GM21723 (cell line): ENCODE measurements around the gene TTC28.

Experiments
- ATAC-seq: cut with Tn5 transposase; IDR thresholded peaks from one replicate; pipeline ENCODE4 v1.9.1; 2021; ENCODE audit warnings: mild to moderate bottlenecking, moderate library complexity; ENCODE audit not compliant: unreplicated experiment

TTC28 gene

DNA sequence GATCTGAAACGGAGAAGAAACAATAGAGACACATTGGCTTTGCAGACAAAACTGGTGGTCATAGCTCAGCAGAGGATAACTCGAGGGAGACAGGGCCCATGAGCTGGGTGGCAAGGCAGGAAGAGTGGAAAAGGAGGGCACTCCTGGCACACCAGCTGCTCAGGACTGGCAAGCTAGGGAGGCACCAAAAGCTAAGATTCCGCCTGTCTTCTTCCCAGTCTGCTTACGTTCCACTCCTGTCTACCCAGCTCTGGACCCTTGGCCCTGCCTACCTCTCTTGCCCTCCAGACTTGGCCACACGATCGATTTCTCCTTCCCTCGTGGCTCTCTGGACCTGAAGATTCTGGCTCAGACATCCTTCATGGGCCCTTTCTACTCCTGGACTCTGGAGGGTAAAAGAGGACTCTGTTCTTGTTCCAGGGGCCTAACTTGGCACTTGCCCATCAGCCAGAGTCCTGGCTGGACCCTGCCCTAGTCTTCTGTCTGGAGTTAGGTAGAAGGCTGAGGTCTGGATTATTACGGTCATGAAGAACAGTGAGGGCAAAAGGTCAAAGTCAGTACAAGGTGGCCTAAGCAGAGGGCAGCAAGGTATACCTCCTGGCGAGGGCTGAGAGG lies 645.4 kb downstream of the TTC28 start:
- no peak for ATAC-seq

DNA sequence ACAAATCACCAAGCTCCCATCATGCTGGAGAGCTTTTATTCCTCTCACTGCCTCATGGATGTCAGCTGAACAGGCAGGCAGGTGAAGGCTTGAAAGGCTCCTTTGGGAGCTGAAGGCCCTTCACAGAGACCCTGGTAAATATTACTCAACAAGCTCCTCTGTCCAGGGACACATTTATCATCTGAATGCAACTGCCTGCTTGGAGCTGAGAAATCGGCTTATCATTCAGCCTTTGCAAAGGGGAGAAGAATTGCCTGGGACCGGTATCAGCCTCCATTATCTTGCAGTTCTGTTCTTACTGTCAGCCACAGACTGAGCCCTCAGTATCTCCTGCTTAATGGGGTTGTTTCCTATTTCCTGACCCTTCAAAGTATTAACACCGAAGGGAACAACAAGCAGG lies 646.8 kb downstream of the TTC28 start:
- no peak for ATAC-seq

DNA sequence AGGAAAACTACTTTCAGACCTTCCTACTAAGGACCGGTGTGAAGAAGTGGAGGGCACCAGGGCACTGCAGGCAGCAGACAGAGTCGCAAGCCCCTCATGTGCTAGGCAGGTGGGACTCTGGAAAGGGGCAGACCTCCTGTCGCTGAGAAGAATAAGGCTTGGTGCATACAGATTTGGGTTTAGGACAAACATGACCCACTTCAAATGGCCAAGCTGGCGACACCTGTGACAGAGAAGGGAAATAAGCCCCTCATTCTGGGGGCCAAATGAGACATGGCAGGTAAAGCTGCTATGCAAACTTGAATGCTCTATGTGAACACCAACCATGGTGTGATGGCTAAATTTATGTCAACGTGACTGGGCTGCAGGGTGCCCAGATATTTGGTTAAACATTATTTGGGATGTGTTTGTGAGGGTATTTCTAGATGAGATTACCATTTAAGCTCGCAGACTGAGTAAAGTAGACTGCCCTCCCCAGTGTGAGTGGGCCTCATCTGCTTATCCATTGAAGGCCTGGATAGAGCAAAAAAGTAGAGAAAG lies 648.2 kb downstream of the TTC28 start:
- no peak for ATAC-seq

DNA sequence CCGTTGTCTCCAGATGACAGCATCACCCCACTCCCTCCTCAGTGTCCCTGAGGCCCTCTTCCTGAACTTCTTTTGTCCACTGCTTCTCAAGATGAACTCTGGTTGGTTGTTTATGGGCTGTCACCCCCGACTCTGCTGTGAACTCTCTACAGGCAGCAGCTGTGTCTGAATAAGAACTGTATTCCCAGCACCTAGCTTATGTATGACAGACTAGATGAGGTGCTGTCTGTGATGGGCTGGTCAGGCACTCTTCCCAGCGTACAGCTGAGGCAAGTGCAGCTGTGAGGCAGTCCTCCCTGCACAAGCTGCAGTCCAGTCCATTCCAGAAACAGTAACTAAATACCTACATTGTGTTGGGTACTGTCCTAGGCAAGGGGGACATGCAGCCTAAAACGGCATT lies 649.2 kb downstream of the TTC28 start:
- no peak for ATAC-seq

DNA sequence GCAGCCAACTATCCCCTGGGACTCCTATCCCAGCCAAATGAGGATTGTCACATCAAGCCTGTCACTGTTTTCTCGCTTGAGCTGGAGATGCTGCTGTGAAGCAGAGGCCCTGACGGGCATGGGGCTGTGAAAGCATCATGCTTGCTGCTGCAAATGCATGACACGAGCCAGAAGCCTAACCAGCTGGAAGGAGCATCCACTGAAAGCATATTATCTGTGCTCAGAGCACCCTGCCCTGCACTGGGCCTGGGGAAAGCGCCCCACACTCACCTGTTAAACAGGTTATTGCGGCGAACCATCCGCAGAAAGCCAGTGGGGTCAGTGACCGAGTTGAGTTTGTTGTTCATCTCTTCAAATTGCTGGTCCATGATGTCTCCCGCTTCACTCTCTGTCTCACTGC lies 649.7 kb downstream of the TTC28 start:
- ATAC-seq, result no peak

DNA sequence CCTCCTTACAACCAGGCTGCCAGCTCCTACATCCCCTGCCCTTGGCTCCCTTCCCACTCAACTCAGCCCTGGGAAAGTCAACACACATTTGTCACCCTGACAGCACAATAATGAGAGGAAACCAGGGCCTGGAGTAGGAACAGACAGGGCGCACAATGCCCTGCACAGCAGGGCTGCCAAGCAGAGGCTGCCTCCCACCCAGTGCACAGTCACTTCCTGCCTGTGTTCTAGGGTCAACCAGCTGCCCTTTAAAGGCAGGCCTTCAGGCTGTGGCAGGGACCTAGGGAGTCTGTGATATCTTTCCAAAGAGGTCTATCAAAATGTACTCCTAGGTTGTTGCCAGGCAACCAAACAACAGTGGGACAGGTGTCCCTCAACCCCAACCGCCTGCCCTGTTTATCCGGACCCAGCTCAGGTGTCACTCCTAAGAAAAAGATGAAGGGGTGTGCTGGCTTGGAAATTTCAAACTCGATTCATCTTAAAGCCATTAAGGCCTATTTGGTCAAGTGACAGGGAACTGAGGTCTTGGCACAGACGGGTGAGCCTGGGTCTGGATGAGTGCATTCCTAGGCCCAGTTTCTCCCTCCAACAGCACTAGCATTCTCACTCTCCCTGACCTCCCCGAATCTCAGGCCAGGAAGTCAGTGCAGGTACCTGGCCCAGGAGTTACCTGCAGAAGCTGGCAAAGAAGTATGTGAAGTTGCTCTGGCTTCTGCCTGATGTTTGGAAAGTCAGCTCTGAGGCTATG lies 650.3 kb downstream of the TTC28 start:
- no peak for ATAC-seq

DNA sequence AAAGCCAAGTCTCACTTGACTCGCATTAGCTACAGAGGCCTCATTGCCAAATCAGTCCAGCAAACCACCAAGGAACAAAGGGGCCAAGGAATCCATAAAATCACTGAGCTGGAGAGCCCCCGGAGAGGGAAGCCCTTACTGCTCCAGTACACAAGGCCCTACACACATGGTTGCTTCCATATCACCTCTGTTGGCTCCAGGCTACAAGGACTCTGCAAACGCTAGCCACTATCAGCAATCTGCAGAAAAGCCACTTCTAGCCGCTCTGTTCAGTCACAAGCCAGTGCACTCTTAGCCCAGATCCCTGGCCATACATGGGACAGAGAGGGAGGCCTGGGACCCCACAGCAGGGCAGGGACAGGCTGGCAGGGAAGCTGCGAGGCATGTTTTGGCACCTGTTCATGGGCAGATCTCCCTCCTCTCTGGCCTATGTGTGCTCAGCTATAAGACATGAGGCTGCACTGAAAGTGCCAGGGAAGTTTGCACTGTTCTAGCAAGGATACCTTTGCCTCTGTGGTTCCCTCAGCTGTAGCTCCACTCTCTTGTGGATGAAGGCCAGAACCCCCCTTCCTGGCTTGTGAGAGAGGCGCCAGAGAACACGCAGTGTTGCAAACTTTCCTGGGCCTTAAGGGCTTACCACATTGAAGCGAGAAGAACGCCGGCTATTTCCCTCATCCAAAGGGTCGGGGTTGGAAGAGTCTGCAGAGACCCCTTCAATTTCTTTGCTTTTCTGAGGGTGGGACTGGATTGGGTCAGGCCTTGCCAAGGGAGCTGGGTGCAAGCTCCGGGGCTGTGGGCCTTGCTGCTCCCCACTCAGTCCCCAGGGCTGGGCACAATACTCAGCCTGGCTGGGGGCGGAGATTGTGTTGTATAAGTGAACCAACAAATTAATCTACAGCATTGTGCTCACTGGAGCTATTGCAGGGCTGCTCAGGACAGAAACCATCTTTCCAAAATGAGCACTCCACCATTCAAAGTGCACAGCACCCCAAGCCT lies 651.9 kb downstream of the TTC28 start:
- no peak for ATAC-seq

DNA sequence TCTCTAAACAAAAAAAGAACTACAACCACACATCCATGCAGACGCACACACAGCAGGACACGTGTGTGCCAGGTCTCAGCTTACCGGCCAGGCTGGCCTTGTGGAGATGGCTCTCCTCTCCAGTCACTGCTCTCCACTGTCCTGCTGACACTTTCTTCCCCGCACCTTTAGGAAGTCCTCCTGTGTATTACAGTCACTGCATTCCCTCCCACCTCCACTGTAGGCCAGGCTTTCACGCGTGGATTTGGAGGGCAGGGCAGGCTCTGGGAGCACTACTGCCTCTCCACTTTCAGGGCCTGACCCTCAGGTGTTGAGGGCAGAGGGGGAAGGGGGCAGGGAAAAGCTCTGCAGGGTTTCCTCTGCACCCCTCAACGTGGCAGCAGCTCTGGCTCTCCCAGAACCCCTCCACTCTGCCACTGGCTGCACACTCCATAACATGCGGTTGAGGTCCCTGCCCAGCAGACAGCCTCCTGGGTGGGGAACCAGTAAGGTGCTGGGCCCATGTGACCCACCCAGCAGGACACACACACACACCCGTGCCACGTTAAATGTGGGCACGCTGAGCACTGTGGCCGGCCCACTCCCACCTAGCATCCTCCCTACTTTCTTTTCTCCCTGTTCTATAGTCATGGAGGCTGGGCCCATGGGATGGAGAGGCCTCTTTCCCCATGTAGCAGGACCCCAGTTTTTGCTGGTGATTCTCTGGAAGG lies 653.6 kb downstream of the TTC28 start:
- no peak for ATAC-seq

DNA sequence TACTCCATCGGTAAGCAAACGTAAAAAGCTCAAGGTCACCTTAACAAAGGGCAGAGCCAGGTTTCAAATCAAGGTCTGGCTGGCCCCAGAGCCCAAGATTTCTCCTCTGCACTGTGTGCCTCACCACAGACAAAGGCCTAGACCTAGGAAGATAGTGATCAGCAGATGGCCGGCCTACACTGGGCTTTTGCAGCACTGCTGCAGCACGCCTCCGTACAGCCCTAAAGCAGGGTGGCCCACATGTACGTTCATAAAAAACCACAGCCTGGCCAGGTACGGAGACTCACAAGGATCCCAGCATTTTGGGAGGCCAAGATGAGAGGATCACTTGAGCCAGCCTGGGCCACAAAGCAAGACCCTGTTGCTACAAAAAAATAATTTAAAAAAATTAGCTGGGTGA lies 654.3 kb downstream of the TTC28 start:
- no peak for ATAC-seq

DNA sequence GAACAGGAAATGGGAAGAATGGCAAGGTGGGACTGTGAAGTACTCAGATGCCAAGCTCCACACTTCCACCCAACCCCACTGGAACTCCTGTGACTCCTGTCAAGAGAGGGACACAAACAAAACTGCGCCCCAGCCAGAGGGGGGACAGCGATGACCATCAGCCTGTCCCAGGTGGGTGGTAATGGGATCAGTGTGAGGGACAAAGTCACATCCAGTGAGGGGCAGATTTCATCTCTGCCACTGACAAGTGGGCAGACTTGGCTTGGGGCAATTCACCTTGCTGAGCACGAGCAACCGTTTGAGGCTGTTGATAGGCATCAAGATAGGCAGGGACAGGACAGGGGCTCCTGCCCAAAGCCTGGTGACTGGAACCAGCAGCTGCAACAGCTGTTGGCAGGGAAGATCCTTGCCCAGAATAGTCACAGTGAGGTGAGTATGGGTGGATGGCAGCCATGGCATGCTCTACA lies 655.2 kb downstream of the TTC28 start:
- ATAC-seq, result no peak

DNA sequence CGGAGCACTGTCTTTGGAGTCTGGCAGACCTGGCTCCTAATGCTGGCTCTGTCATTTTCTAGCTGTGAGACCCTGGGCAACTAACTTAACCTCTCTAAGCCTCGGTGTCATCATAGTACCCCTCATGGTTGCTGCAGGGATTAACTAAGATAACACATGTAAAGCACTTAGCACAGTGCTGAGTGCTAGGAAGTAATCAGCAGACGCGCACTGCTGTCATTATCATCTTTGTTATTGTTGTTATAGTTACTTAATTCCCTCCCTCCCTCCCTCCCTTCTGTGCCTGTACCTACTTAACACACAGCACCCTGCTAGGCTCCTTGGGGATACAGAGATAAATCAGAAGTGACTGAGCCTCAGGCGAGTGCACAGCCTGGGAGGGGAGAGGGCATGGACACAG lies 655.9 kb downstream of the TTC28 start:
- ATAC-seq, result no peak

DNA sequence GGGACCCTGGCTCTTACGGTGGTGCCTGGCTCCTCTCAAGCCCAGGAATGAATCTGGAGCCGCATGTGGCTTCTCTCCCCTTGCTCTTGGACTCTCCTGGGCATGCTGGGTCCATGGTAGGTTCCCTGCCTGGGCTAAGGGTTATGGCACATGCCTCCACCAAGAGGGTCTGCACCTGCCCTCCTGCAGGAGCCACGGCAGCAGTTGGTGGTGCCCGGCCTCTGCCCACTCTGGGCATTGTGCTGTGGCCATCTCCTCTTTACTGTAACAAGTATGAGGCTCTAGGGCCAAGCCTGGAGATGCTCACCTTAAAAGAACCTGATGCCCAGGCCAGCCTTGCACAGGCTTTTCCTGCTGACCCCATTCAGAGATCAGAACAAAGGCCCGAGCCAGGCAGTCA lies 656.6 kb downstream of the TTC28 start:
- ATAC-seq, result no peak

DNA sequence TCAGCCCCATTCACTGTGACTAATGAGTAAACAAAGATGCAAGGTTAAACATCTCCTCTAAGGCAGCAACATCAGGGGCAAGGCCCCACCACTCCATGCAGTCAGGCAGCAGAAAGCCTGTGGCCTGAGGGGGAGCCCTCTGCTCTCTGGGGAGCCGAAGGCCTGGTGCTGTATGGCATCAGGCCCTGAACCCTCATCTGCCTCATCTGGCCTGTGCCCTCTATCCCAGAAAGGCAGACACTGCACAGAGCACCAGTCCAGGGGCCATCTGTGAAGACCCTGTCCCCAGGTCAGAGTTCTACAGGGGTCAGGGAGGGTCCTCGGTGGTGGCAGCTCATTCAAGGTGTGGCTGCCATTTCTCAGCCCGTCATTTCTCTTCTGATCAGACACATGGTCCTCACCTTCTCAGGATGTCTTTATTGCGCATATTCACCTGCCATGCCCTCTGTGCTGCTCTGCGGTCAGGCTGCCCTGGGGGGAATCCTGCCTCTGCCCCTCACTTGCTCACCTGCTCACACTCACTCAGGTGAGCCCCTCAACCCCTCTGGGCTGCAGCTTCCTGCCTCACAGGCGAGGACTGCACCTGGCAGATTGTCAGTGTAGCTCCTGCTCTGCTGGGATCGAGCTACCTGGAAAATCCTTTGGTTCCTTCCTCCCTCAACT lies 657.5 kb downstream of the TTC28 start:
- ATAC-seq, result no peak

DNA sequence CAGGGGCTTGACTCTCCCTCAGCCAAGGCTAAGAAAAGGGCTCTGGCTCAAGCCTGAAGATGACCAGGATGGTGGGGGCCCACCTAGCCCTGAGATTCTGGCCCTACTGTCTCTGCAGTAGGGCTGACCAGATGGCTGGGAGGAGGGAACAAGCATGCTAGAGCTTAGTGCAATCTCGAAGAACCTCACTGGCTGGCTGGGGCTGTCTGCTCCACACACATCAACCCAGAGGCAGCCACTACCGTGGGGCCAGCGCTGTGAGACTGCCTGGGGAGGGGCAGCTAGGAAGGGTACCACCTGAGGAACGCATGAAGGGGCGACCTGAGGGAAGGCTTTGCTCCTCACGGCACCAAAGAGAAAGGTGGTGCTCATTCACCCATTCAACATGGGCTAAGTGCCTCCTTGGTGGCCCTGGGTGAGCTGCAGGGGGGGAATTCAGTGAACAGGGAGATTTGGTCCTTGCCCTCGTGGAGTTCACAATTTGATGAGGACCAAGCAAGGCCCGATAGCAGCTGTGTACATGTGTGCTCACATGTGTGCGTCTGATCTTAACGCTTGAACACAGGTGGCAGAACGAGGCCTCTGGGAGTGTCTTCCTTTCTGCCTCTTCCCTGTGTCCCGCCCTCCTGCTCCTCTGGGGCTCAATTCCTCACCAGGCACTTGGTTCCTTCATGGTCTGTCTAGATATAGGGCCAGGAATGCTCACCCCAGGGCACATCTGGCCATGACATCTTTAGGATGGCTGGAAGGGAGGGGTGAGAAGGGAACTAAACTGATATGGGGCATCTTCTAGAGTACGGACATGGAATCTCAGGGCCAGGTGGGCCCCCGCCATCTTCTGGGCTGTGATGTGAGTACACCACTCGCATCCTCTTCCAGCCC lies 658.3 kb downstream of the TTC28 start:
- ATAC-seq, result no peak

DNA sequence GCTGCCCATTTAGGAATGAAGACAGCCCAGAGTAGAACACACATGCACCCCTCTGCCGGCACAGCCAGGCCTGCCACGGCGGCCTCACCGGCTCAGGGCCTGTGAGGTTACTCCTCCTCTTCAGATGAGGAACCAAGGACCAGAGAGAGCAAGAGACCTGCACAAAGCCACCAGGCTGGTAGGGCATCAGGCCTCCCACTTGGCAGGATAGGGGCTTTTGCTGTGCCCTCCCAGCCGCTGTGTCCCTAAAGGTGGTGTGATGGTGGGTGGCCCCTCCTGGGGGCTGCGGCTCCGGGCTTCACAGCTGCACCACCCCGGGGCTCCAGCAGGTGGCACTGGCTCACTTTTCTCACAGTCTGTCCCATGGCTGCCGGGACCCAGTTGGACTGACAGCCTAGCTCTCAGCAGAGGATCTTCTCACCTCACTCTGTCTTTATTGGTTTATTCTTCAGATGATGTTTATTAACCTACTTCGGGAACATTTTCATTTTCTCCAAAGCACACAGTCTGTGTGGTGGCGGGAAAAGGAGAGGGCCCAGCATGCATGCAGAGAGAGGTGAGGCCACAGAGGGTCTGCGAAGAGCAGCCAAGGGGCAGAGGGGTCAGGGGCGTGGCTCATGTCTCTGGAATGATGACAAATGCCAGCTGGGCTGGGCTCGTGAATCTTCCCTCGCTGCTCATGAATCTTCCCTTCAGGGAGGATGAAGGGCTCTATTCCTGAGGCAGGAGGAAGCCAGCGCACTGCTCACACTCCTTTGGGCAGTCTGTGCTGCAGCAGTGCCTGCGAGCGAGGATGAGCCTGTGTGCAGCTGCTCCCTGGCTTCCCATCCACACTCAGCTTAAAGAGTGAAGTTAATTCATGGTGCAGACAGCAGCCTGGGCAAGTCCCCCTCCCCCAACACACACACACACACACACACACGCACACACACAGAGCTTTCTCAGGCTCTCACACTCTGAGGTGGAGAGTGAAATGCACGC lies 659.5 kb downstream of the TTC28 start:
- ATAC-seq, result no peak

DNA sequence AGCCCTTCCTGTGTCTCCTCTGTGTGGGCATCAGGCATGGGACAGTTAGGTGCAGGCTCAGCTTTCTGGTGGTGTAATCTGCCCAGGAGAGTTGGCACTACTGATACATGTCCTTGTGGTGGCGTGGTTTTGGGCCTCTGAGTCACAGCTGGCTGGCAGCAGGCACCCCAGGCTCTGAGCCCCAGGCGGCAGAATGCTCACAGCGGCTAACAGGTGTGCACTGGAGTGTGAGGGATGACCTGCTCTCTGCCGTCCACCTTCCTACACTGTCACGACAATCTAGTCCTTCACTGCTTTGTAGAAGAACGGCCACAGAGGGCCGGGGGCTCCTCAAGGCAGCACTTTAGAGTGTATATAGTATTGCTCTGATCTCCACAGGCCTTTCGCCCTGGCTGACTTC lies 660.3 kb downstream of the TTC28 start:
- no peak for ATAC-seq

DNA sequence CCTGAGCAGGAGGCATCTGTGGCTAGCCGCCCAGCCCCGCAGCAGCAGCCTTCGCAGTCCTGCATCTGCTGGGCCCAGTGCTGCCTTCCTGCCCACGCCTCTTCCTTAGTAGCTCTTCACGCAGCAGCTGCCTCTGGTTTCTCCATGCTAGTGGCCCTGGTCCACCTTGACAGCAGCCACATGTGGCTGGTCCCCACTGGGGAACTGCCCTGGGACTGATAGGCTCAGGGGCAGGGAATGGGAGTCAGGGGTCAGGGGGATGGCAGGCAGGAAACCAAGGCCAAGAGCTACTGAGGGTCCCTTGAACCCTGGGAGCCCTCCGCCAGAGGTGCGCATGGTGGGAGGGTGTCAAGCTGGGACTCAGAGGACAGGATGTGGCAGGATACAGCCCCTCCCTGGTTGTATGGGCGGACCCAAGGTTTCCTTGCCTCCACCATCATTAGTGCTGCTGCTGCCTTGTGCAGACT lies 661.1 kb downstream of the TTC28 start:
- ATAC-seq, result no peak

DNA sequence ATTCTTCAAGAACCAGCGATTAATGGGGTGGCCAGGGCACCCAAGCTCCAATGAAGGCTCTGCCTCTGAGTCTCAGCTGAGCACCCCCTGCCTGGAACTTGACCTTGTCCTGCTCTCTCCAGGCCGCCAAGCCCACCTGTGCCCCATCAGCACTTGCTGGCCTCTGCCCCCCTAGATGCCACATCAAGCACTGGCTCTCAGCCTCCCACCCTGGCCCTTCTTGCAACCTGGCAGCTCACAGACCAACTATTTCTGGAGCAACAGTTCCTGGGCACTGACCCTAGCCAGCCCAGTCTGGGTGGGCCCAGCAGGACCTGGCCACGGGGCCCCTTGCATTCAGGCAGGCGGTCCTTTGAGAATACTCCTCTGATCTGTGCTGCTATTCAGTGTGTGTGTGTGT lies 661.8 kb downstream of the TTC28 start:
- no peak for ATAC-seq
